K562 (cell line): ENCODE measurements around the gene DCAF6. TPM values are rescaled to one million over a fixed set of nuclear protein-coding genes. Genes with fewer than 3 reads are reported as not detected.

ENCODE experiments used
- ATAC-seq: fragments of 200-7000 bp; cut with Tn5 transposase; 3 replicates; pipeline ENCODE4 v1.9.1; 2020; ENCODE audit warnings: moderate library complexity
- BruUV-seq: library from RNA; stranded (reverse); fragments of 400-500 nt; replicated peaks from 2 replicates; lab custom pipeline; 2021; lab: Mats Ljungman, UMichigan
- CTCF ChIA-PET: fragments of 300-600 bp; formaldehyde crosslinking; extraction: SDS; loops from one replicate; lab custom pipeline; 2021; ENCODE audit warnings: low intra/inter-chr PET ratio; lab: Yijun Ruan, JAX
- POLR2A ChIA-PET: fragments of 300-600, 350-650 bp; sonication (Branson Sonifier 250); formaldehyde crosslinking; extraction: SDS; loops from one replicate; lab custom pipeline; 2021; ENCODE audit warnings: antibody characterized with exemption, inconsistent platforms; lab: Yijun Ruan, JAX
- DNase-seq, 4 experiments: peaks; one replicate each; pipeline versions ENCODE4 v3.0.0 to v3.0.0-alpha.2; 2011 to 2018; ENCODE audit warnings: low spot score in 3 of 4, mixed read lengths in 3 of 4; ENCODE audit errors: extremely low read depth in 1 of 4
- FAIRE-seq: peaks from 2 replicates; lab custom pipeline; 2011; peaks lifted over from hg19 to GRCh38; lab: Jason Lieb, UNC
- H2AFZ ChIP-seq: 2 replicates; pipeline ENCODE4 v1.6.0; 2011; ENCODE audit warnings: low read depth, low read length, control low read depth, inconsistent platforms
- H3K27ac ChIP-seq: fragments of 200-600 bp; 3 replicates; pipeline ENCODE4 v1.8.0; 2011; ENCODE audit warnings: low read depth, mild to moderate bottlenecking, control low read depth, inconsistent platforms, low read length, moderate library complexity, mixed read lengths; ENCODE audit errors: extremely low read depth
- H3K27me3 ChIP-seq, 2 experiments: fragments of 300-600 bp in 1 of 2; 2 replicates in 1 of 2; 3 replicates in 1 of 2; pipeline versions ENCODE4 v1.6.0 to v1.8.0; 2011; ENCODE audit warnings: inconsistent platforms in 2 of 2, low read length in 2 of 2, mild to moderate bottlenecking in 1 of 2, mixed read lengths in 1 of 2, moderate library complexity in 1 of 2; ENCODE audit not compliant: control insufficient read depth in 2 of 2, insufficient read depth in 2 of 2
- H3K36me3 ChIP-seq: fragments of 300-600 bp; 3 replicates; pipeline ENCODE4 v1.8.0; 2011; ENCODE audit warnings: mild to moderate bottlenecking, low read length, inconsistent platforms; ENCODE audit not compliant: control insufficient read depth, insufficient read depth
- H3K4me1 ChIP-seq, 2 experiments: fragments of 200-600 bp in 1 of 2; replicated peaks in 1 of 2; 2 replicates in 1 of 2; 3 replicates in 1 of 2; pipeline versions ENCODE4 v1.5.1 to v1.8.0; 2011; ENCODE audit warnings: inconsistent platforms in 2 of 2, low read length in 2 of 2, mild to moderate bottlenecking in 1 of 2, mixed read lengths in 1 of 2, moderate library complexity in 1 of 2; ENCODE audit not compliant: control insufficient read depth in 2 of 2, insufficient read depth in 2 of 2
- H3K4me2 ChIP-seq: 2 replicates; pipeline ENCODE4 v1.6.1; 2011; ENCODE audit warnings: low read length, control low read depth, inconsistent platforms, mixed read lengths; ENCODE audit not compliant: insufficient read depth
- H3K4me3 ChIP-seq: fragments of 200-600 bp; sonication (generic), shearing (Covaris generic); 2 replicates; pipeline ENCODE4 v1.5.1; 2016; ENCODE audit warnings: control low read depth, inconsistent platforms
- H3K79me2 ChIP-seq: fragments of 200-600 bp; 3 replicates; pipeline ENCODE4 v1.8.0; 2011; ENCODE audit warnings: low read length, inconsistent platforms; ENCODE audit not compliant: control insufficient read depth, insufficient read depth
- H3K9ac ChIP-seq, 2 experiments: 2 replicates each; pipeline versions ENCODE4 v1.6.0 to v1.6.1; 2011; ENCODE audit warnings: low read depth in 2 of 2, low read length in 2 of 2, control low read depth in 1 of 2, inconsistent platforms in 1 of 2, mild to moderate bottlenecking in 1 of 2, mixed read lengths in 1 of 2; ENCODE audit not compliant: insufficient read depth in 1 of 2
- H3K9me1 ChIP-seq: one replicate; pipeline ENCODE4 v1.6.0; 2011; ENCODE audit warnings: inconsistent platforms, mild to moderate bottlenecking, low read length, moderate library complexity; ENCODE audit not compliant: control insufficient read depth, insufficient read depth
- H3K9me3 ChIP-seq: replicated peaks from 2 replicates; pipeline ENCODE4 v1.5.1; 2011; ENCODE audit warnings: low read depth, low read length, inconsistent platforms; ENCODE audit not compliant: control insufficient read depth, insufficient read depth
- H4K20me1 ChIP-seq: replicated peaks from 2 replicates; pipeline ENCODE4 v1.6.1; 2011; ENCODE audit warnings: low read length, inconsistent platforms, mixed read lengths; ENCODE audit not compliant: control insufficient read depth, insufficient read depth
- ZNF165 ChIP-seq: fragments of 250-450 bp; sonication (Bioruptor Pico); IDR thresholded peaks from 2 replicates; pipeline ENCODE4 v1.4.0; 2020; ENCODE audit warnings: borderline replicate concordance
- ZNF280A ChIP-seq: fragments of 450-650 bp; IDR thresholded peaks from 2 replicates; pipeline ENCODE4 v1.6.1; 2018; ENCODE audit warnings: mild to moderate bottlenecking, low read depth; ENCODE audit not compliant: partially characterized antibody
- WGBS: fragments of 100-300 bp; shearing (Covaris generic); methylation state at CpG from one replicate; pipeline ENCODE4 v1.1.6; 2016; ENCODE audit warnings: low coverage, mixed read lengths; ENCODE audit not compliant: insufficient coverage; ENCODE audit errors: missing lambda C conversion rate; 5-methylcytosine and 5-hydroxymethylcytosine counted together
- in situ Hi-C: fragments of 300-500 bp; cut with MboI; formaldehyde crosslinking; loops from 4 replicates; pipeline ENCODE4 v1.15.0; 2018; ENCODE audit warnings: inconsistent platforms, mixed read lengths
- intact Hi-C: fragments of 100-400 bp; cut with micrococcal nuclease; formaldehyde crosslinking; loops from 2 replicates; pipeline ENCODE4 v1.14.2; 2022
- polyA plus RNA-seq, 8 experiments: library from polyadenylated mRNA; depleted of rRNA in 4 of 8; stranded (reverse) in 5 of 8; unstranded in 3 of 8; fragments of >200 nt; fragmentation: Nextera tagmentation in 2 of 8; fragmentation: Illumina TruSeq in 1 of 8; extraction: Ambion mirVana in 2 of 8; extraction: Trizol in 1 of 8; gene quantifications; 2 replicates each; pipeline versions ENCODE4 v1.2.1 to v1.2.3, GENCODE V29; 2011 to 2014; ENCODE audit warnings: inconsistent platforms in 1 of 8, missing spikeins in 1 of 8
- total RNA-seq, 7 experiments: library from RNA; depleted of rRNA in 6 of 7; stranded (reverse); fragments of >200 nt in 6 of 7; fragmentation: Illumina TruSeq in 2 of 7; extraction: Trizol in 2 of 7; gene quantifications; 2 replicates each; pipeline versions ENCODE4 v1.2.1 to v1.2.3, GENCODE V29; 2011 to 2021; ENCODE audit warnings: low replicate concordance in 1 of 7

DCAF6 gene
- total and polyA plus RNA-seq, 9 of the 15 experiments (the other 6 are each of a cell fraction or from before 2014, with no cell fraction given): 19.1 to 102 (median 46.3) TPM

GRCh38 chr1:168053681-168054080, 117.2 kb downstream of the DCAF6 start (continued):
- TF ChIP-seq ZNF280A: no peak

GRCh38 chr1:168054117-168054516, 117.6 kb downstream of the DCAF6 start:
- intact Hi-C loops: no loop called here
- Histone ChIP-seq H2AFZ (no peak overlapping the region), H3K4me3 (no peak overlapping the region), H3K9ac (no peak overlapping the region), H3K79me2 (no peaks in the 10 kb centered on the region), H3K4me2 (no peak overlapping the region), H3K9me1 (no peaks in the 10 kb centered on the region), H3K27me3 (no peaks in the 10 kb centered on the region), H3K27ac (no peak overlapping the region), H3K4me1 (no peaks in the 10 kb centered on the region), H3K36me3 (peaks cover 60% of the 10 kb centered on the region), H4K20me1 (no peaks in the 10 kb centered on the region), H3K9me3 (no peaks in the 10 kb centered on the region)
- ChIA-PET POLR2A (interaction anchor here (1.2 to 1.9 kb wide), 2 partner anchors 10 to 11 kb away, joined by 3 to 8 read pairs; no protein-coding TSS in a partner anchor), CTCF (no interaction called here)
- FAIRE-seq: no peak
- no TSS peak for BruUV-seq
- no peak for ATAC-seq
- no peak for TF ChIP-seq ZNF165 (CRISPR knock-in tag)
- in situ Hi-C loops: no loop called here
- WGBS: 82% methylated on average over 3 of the region's 3 CpGs
- no peak for DNase-seq
